Dermis microvascular lymphatic vessel endothelial cell (primary cell): ENCODE data around the gene TNFRSF19. TPM values are rescaled to one million over a fixed set of nuclear protein-coding genes. Genes with fewer than 3 reads are reported as not detected.

Source experiments
- DNase-seq, 2 donors: peaks; one replicate each; pipeline versions ENCODE4 v3.0.0 to v3.0.0-alpha.2; 2010; ENCODE audit warnings: low read depth in 2 of 2
- total RNA-seq: library from RNA; depleted of rRNA; stranded (reverse); fragments of >200 nt; gene quantifications from 2 replicates; pipeline ENCODE4 v1.2.1, GENCODE V29; 2014

TNFRSF19 gene
- total RNA-seq, 1 donor from 2014 or later, result under 0.01 TPM

DNA sequence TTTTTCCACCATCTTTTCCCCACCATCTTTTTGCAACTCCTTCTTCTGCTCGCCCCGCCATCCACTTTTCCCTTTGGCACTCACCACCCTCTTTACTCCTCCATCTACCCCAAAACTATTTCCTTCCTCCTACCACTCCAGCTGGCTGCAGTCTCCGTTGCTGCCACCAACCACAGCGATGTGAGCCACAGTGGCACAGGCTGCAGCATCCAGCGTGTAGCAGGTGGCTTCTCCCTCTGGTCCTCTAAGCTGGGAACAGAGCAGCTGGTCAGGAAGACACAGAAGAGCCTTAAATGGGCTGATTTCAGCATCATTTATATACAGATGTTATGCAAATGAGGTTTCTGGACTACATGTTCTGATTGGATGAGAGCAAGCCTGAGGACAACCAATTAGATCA is 144.5 kb downstream of the TNFRSF19 start:
- DNase-seq, result no peak

DNA sequence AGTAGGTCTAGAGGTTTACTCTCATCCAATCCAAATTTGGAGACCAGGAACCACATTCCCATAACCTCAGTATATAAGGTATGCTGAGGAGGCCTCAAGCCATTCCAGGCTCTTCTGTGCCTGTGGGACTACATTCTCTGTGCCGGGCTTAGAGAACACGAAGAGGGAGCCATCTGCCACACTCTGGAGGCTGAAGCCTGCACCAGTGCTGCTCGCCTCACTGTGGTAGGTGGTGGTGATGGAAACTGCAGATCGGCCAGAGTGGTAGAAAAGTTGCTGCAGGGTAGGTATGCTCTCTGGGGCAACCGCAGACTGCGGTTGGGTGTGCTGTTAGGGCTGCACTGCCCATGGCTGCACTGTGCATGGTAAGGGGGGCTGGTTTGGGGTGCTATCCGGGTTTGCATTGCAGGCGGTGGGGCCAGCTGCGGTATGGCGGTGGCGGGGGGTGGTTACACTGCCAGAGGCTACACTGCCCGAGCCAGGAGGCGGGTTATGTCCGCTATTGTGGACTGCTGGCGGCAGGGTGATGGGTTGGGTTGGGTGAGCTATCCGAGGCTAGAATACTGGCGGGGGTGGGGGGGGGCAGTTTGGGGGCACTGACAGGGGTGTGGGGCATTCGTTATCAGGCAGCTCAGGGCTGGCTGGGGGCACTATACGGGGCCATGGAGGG is 145.0 kb downstream of the TNFRSF19 start:
- DNase-seq, result no peak

DNA sequence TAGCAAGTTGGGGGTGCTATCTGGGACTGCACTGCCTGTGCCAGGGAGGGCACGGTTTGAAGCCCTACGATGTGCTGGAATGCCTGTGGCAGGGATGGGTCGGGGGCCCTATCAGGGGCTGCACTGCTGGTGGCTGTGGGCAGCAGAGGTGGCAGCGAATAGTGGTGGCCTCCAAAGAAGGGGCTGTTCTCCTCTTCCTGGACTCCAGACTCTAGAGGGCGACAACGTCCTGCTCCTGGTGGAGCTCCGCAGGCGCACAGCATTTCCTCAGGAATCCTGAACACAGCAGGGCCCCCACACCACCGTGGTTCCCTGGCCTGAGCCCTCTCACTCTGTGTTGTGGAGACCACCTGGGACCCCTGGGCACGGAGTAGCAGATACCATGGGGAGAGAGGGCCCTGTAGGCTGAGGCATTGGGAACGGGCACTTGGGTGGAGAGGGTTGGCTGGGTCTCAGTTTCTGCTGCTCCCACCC is 145.6 kb downstream of the TNFRSF19 start:
- DNase-seq, result peak; percentile 6 to 32

DNA sequence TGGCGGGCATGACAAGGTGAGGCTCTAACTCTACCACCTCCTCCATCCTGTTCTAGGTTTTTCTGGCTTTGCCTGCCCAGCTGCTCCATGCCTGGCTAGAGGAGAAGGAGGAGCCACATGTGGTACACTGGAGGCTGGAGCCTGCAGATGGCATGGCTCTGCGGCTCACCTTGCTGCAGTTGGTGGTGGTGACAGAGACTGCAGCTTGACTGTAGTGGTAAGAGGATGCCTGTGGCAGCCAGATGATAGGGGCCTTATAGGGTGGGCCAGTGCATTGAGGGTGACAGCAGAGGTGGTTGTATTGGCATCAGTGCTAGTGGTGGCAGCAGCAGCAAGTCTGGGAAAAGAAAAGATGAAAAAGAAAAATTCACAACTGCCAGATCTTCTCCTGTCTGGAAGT is 146.2 kb downstream of the TNFRSF19 start:
- DNase-seq, result no peak

DNA sequence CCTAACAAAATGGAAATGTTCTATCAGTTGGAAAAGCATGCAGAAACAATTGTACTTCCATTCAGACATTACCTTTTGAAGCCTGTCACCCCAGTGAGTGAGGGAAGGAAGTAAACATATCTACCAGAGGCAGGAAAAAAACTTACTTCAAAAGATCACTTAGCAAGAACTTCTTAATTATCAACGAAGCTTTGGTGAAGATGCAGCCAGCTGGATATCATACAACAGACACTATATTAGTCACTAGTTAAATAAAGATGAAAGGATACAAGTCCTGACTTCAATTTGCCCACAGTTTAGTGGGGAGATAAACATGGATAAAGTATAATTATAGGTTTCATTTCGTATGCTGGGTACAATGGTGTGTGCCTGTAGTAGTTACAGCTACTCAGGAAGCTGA is 148.8 kb downstream of the TNFRSF19 start:
- DNase-seq, result no peak

DNA sequence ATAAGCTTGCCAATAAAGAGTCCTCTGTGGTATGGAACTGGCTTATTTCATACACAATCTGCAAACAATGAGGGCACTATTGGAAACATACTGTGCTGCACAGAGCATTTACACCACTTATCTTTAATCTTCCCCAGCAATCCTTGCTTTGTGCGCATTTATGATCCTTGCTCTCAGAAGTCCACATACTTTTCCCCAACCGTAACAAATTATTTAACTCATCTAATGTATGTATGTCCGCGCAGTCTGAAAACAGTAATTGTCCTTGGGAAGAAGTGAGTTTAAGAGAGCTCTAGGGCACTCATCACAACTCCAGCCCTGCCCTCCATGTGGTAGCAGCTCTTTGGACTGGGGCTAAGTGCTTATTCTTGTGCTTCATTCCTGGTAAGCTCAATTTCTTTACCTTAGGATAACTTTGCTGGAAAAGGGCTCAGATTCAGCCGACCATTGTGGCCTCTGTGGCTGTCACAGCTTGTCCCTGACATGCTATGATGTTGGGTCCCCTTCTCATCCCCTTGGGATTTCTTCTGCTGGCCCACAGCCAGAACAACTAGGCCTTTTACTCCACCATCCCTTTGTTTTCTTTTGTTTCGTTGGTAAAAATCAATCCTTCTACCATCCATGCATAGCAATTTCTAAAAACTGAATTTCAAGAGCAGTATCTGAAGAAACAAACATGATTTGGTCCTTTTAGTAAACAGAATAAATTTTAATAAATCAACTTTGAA is 152.7 kb downstream of the TNFRSF19 start:
- DNase-seq, result no peak

DNA sequence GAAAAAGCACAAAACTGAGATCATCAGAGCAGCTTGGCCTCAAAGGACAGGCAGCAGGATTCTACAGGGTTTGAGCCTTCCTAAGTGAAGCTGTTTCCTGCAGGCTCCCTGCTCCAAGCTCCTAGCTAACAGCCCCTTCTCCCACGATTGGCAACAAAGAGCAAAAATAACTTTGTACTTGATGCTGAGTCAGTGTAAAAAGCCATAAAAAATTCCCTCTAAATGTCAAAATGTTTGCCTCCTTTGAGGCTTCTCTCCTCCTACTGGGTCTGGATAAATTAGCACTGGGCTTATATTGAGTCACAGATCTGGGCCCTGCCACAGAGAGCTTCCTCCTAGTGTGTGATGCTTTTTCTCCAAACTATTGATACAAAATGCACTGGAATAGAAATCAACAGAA is 153.3 kb downstream of the TNFRSF19 start:
- DNase-seq, result no peak

DNA sequence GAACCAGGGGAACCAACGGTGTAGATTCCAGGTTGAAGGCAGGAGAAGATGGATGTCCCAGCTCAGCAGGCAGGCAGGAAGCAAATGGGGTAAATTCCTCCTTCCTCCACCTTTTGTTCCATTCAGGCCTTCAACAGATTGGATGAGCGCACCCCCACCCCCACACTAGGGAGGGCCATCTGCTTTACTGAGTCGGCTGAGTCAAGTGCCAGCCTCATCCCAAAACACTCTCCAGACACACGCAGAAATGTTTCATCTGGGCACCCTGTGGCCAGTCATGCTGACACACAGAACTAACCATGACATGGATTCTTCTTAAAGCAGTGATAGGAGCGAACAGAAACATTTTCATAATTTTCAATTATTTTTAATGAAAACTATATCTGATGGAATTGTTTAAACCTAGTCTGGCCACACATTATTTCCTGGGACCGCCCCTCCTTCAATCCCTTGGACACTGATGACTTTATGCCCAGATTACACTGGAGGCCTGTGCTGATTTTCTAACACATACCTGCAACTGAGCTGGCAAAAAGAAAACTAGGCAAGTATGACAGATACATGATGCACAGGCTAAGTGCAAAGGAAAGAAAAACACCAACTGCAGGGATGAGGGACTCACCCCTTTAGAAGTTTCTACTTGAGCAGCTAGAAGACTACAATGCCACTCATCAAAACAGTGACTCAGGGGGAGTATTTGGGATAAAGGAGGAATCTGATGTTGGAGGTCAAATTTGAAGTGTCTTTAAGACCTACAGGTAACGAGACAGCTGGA is 154.2 kb downstream of the TNFRSF19 start:
- DNase-seq, result no peak

Other genes starting within 250 kb of the TNFRSF19 start
- gene SACS, start 136.7 kb upstream of the TNFRSF19 start, total RNA-seq, result 25.8 and 35.0 TPM in 2 replicates